Activated CD8-positive, alpha-beta memory T cell treated with anti-CD3 and anti-CD28 coated beads, Interleukin-2, amount 50 U/mL, for 24 hours (primary cell): ENCODE data around the gene PTHLH.

Experiments used
- DNase-seq: peaks from one replicate; pipeline ENCODE4 v3.0.0-alpha.2; 2020; ENCODE audit errors: extremely low read depth

Gene PTHLH

GRCh38 chr12:27937768-27938167, 34.8 kb downstream of the PTHLH start:
- DNase-seq = no peak

- no peak for DNase-seq
Observed at GRCh38 chr12:27936196-27936595, 36.3 kb downstream of the PTHLH start.

- DNase-seq = no peak
Observed at GRCh38 chr12:27934276-27934675, 38.3 kb downstream of the PTHLH start.

- DNase-seq = no peak
Observed at GRCh38 chr12:27931390-27931789, 41.1 kb downstream of the PTHLH start.

GRCh38 chr12:27927347-27927746, 45.2 kb downstream of the PTHLH start:
- DNase-seq = no peak

- DNase-seq = no peak
Observed at GRCh38 chr12:27924350-27925135, 48.0 kb downstream of the PTHLH start.

- no peak for DNase-seq
Observed at GRCh38 chr12:27922531-27923139, 49.9 kb downstream of the PTHLH start.

- no peak for DNase-seq
Observed at GRCh38 chr12:27919671-27920235, 52.8 kb downstream of the PTHLH start.

- DNase-seq = no peak
Observed at GRCh38 chr12:27915536-27915935, 57.0 kb downstream of the PTHLH start.

GRCh38 chr12:27915021-27915420, 57.5 kb downstream of the PTHLH start:
- no peak for DNase-seq

- no peak for DNase-seq
Observed at GRCh38 chr12:27913999-27914614, 58.4 kb downstream of the PTHLH start.

- DNase-seq = no peak
Observed at GRCh38 chr12:27911397-27911796, 61.1 kb downstream of the PTHLH start.
